ENCODE measurements around the gene F10. TPM values are rescaled to one million over a fixed set of nuclear protein-coding genes. Genes with fewer than 3 reads are reported as not detected.

Gene F10
- total RNA-seq, 4 donors from 2014 or later: 1.00 to 4.8 (median 2.4) TPM

DNA sequence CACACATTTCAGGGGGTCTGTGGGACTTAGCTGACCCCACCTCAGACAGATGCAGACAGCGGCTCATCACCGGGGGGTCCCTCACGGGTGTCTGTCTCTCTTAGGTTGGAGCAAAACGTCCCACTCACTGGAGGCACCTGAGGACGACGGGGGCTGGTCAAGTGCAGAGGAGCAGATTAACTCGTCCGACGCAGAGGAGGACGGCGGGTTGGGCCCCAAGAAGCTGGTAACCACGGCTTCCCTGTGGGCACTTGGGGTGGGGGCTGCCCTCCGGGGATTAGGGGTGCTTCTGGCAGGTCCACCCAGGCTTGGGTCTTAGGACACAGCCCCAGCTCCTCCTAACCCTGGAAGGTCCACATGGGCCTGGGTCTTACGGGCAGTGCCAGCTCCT lies 28.2 kb upstream of the F10 start:
- Histone ChIP-seq H3K27ac (no peak overlapping the region), H3K9me3 (no peaks in the 10 kb centered on the region), H3K36me3 (no peaks in the 10 kb centered on the region), H3K27me3 (peaks cover 0 to 3% (median 0%) of the 10 kb centered on the region in 3 donors), H3K4me1 (peaks cover 5 to 6% of the 10 kb centered on the region in 2 donors), H3K4me3 (no peak overlapping the region)
- intact Hi-C loops (cut with DNase I; ENCODE audit: low total_unique reads): no loop called here
- ATAC-seq (no peak), DNase-seq (no peak)
- TF ChIP-seq, protein P1, sequence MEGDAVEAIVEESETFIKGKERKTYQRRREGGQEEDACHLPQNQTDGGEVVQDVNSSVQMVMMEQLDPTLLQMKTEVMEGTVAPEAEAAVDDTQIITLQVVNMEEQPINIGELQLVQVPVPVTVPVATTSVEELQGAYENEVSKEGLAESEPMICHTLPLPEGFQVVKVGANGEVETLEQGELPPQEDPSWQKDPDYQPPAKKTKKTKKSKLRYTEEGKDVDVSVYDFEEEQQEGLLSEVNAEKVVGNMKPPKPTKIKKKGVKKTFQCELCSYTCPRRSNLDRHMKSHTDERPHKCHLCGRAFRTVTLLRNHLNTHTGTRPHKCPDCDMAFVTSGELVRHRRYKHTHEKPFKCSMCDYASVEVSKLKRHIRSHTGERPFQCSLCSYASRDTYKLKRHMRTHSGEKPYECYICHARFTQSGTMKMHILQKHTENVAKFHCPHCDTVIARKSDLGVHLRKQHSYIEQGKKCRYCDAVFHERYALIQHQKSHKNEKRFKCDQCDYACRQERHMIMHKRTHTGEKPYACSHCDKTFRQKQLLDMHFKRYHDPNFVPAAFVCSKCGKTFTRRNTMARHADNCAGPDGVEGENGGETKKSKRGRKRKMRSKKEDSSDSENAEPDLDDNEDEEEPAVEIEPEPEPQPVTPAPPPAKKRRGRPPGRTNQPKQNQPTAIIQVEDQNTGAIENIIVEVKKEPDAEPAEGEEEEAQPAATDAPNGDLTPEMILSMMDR (IDR thresholded peaks at IDR 0.05 in 4 of 5, conservative IDR thresholded peaks at IDR 0.05 in 1 of 5): no peak
- TF ChIP-seq POLR2A (IDR thresholded peaks at IDR 0.05): no peak
- in situ Hi-C loops (cut with MboI; ENCODE audit: low sequenced_read_pairs in 4 of 4): no loop called here

DNA sequence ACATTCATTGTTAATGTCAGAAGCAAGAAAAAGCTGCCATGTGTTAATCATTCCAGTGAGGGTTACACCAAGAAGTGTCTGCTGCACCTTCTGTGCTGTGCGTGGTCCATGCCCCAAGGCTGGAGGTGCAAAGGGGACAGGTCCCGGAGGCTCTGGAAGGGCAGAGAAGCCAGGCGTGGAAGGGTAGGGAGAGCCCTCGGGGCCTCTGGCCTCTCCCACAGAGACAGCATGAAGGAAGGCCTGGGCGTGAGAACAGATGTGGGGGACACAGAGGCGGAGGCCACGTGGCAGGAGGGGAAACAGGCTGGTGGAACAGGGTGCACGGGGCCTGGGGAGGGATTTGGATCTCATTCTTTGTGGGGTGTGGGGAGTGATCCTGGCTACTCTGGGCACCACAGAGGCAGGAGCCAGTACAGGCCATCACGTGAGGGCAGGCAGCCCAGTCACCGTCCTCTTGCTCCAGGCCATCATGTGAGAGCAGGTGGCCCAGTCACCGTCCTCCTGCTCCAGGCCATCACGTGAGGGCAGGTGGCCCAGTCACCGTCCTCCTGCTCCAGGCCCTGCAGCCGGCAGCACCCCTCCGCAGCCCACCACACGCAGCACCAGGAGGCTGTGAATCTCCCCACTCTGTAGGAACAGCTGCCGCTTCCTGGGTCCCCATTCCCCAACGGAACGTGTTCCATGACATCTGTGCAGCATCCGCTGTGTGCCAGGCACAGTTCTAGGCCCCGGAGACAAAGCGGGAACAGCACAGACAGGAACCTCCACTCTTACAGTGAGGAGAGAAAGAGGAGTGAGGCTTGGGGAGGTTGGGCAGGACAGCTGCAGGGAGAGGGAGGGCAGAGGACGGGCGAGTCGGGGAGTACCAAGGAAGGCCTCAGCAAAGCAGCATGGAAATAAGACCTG lies 27.2 kb upstream of the F10 start:
- Histone ChIP-seq H3K36me3 (no peaks in the 10 kb centered on the region), H3K9me3 (no peaks in the 10 kb centered on the region), H3K27me3 (peaks cover 0 to 3% (median 0%) of the 10 kb centered on the region in 3 donors), H3K4me3 (no peak overlapping the region), H3K4me1 (peaks cover 5 to 6% of the 10 kb centered on the region in 2 donors), H3K27ac (no peak overlapping the region)
- no peak for TF ChIP-seq POLR2A (IDR thresholded peaks at IDR 0.05)
- TF ChIP-seq, protein P1 (IDR thresholded peaks at IDR 0.05 in 4 of 5, conservative IDR thresholded peaks at IDR 0.05 in 1 of 5): no peak
- ATAC-seq (no peak), DNase-seq (no peak)
- in situ Hi-C loops (cut with MboI; ENCODE audit: low sequenced_read_pairs in 4 of 4): no loop called here
- intact Hi-C loops (cut with DNase I; ENCODE audit: low total_unique reads): no loop called here

DNA sequence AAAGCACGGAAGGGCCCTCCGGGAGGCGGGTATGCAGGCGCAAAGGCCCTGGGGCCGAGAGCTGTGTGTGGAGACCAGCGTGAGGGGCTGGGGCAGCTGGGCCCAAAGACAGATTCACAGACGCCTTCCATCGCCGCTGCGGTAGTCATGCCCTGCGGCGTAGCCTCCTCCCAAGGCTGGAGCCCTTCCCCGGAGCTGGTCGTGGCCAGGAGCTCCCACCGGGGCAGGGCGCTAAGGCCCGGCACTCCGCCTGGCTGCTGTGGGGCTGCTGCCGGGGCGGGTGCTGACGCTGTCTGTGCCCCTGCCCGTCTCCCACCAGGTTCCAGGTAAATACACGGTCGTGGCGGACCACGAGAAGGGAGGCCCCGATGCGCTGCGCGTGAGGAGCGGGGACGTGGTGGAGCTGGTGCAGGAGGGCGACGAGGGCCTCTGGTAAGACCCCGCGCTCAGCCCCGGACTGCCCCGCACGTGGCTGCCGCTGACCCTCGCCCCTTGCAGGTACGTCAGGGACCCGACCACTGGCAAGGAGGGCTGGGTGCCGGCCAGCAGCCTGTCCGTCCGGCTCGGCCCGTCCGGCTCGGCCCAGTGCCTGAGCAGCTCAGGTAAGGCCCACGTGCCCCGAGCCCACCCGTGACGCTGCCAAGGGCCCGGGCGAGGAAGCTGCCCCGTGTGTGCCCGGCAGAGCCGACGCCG lies 26.4 kb upstream of the F10 start:
- Histone ChIP-seq H3K4me1 (peaks cover 5 to 6% of the 10 kb centered on the region in 2 donors), H3K9me3 (no peaks in the 10 kb centered on the region), H3K27me3 (peaks cover 0 to 3% (median 0%) of the 10 kb centered on the region in 3 donors), H3K27ac (no peak overlapping the region), H3K36me3 (no peaks in the 10 kb centered on the region), H3K4me3 (no peak overlapping the region)
- intact Hi-C loops (cut with DNase I; ENCODE audit: low total_unique reads) (no loop called here), in situ Hi-C loops (cut with MboI; ENCODE audit: low sequenced_read_pairs in 4 of 4) (no loop called here)
- DNase-seq (no peak), ATAC-seq (no peak)
- no peak for TF ChIP-seq POLR2A (IDR thresholded peaks at IDR 0.05)
- TF ChIP-seq, protein P1 (IDR thresholded peaks at IDR 0.05 in 4 of 5, conservative IDR thresholded peaks at IDR 0.05 in 1 of 5): no peak

GRCh38 chr13:113096745-113097305 lies 25.8 kb upstream of the F10 start:
- DNase-seq: no peak
- intact Hi-C loops (cut with DNase I; ENCODE audit: low total_unique reads) (no loop called here), in situ Hi-C loops (cut with MboI; ENCODE audit: low sequenced_read_pairs in 4 of 4) (no loop called here)
- no peaks in the 10 kb centered on the region for H3K9me3 ChIP-seq
- no peak for ATAC-seq
- TF ChIP-seq POLR2A (IDR thresholded peaks at IDR 0.05): no peak
- TF ChIP-seq, protein P1 (IDR thresholded peaks at IDR 0.05 in 4 of 5, conservative IDR thresholded peaks at IDR 0.05 in 1 of 5): no peak
- no peak overlapping the region for H3K27ac ChIP-seq
- H3K4me3 ChIP-seq: no peak overlapping the region
- no peaks in the 10 kb centered on the region for H3K36me3 ChIP-seq
- peaks cover 0 to 3% (median 0%) of the 10 kb centered on the region in 3 donors for H3K27me3 ChIP-seq
- peaks cover 5 to 6% of the 10 kb centered on the region in 2 donors for H3K4me1 ChIP-seq
